Measurements from ENCODE around the gene LRRC7. TPM values are rescaled to one million over a fixed set of nuclear protein-coding genes. Genes with fewer than 3 reads are reported as not detected.
A peak's percentile ranks its signal among the peaks of the same experiment; 100 is the strongest.

Gene LRRC7
- total and polyA plus RNA-seq, 2 donors (not counting 1 experiment from before 2014, with no cell fraction given), result 0.03 TPM; not detected in 1

DNA sequence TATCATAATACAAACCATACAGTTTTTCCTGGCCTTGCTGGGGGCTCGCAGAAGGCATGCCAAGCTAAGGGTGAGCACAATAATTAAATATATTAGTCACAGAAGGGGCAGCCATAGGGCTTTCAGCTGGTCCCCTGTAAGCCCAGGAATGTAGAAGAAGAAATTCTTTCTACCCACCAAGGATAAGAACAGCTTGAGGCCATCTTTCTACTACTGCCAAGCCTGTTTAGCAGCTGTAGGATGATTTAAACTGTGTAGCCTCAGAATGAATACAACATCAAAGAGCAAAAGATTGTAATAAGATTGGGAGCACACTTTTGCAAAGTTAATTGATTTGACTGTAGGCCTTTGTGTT lies 171.5 kb downstream of the LRRC7 start:
- H3K9ac ChIP-seq (ENCODE audit: insufficient read depth, low read length), result no peak overlapping the region
- H3K36me3 ChIP-seq (ENCODE audit: control insufficient read depth, insufficient read depth, low read length), result no peaks in the 10 kb centered on the region
- no peaks in the 10 kb centered on the region for H3K4me1 ChIP-seq (ENCODE audit: control insufficient read depth, extremely low read depth, insufficient read depth, low read length)
- H3K4me2 ChIP-seq (ENCODE audit: extremely low read depth, insufficient read depth, low read length), result no peak overlapping the region
- peak in 1 of 2 donors; percentile 31 for DNase-seq (ENCODE audit: low read depth in 2 of 2)
- TF ChIP-seq, protein P1, sequence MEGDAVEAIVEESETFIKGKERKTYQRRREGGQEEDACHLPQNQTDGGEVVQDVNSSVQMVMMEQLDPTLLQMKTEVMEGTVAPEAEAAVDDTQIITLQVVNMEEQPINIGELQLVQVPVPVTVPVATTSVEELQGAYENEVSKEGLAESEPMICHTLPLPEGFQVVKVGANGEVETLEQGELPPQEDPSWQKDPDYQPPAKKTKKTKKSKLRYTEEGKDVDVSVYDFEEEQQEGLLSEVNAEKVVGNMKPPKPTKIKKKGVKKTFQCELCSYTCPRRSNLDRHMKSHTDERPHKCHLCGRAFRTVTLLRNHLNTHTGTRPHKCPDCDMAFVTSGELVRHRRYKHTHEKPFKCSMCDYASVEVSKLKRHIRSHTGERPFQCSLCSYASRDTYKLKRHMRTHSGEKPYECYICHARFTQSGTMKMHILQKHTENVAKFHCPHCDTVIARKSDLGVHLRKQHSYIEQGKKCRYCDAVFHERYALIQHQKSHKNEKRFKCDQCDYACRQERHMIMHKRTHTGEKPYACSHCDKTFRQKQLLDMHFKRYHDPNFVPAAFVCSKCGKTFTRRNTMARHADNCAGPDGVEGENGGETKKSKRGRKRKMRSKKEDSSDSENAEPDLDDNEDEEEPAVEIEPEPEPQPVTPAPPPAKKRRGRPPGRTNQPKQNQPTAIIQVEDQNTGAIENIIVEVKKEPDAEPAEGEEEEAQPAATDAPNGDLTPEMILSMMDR (conservative IDR thresholded peaks at IDR 0.05 in 1 of 2, IDR thresholded peaks at IDR 0.05 in 1 of 2; ENCODE audit: low read depth in 1 of 2, low read length in 2 of 2), result no peak
- TF ChIP-seq EZH2 (IDR thresholded peaks at IDR 0.05; ENCODE audit: low read length, missing control alignments), result no peak
- H4K20me1 ChIP-seq (ENCODE audit: control insufficient read depth, extremely low read depth, insufficient read depth, low read length), result no peaks in the 10 kb centered on the region
- H3K9me3 ChIP-seq (ENCODE audit: control insufficient read depth, insufficient read depth, low read depth, low read length), result no peaks in the 10 kb centered on the region
- no peaks in the 10 kb centered on the region for H3K27me3 ChIP-seq (ENCODE audit: control insufficient read depth, insufficient read depth, low read length)
- H3K79me2 ChIP-seq (ENCODE audit: control insufficient read depth, insufficient read depth, low read length), result no peaks in the 10 kb centered on the region
- H2AFZ ChIP-seq (ENCODE audit: low read length), result no peak overlapping the region
- H3K4me3 ChIP-seq (replicated peaks in 1 of 4; ENCODE audit: control extremely low read depth in 1 of 4, insufficient read depth in 1 of 4, low read depth in 3 of 4, low read length in 4 of 4), result no peak overlapping the region
- no peak overlapping the region for H3K27ac ChIP-seq (ENCODE audit: insufficient read depth, low read length)

DNA sequence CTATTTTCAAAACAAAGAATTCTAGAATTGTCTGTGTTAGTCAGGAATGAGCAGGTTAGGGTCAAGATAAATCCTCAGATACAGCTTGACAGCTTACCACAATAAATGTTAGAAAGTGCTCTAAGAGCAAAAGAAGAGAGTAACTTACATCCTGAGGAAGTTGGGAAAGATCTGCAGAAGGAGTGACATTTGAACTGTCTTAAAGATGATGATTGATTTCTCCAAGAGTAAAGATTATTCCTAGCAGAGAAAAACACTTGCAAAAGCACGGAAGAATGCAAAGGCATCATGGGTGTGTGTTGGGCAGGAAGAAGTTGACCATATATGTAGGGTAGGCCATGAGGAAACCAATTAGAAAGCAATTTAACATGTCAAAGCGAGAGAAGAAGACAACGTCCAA lies 175.4 kb downstream of the LRRC7 start:
- Histone ChIP-seq H3K36me3 (ENCODE audit: control insufficient read depth, insufficient read depth, low read length) (no peaks in the 10 kb centered on the region), H3K4me3 (replicated peaks in 1 of 4; ENCODE audit: control extremely low read depth in 1 of 4, insufficient read depth in 1 of 4, low read depth in 3 of 4, low read length in 4 of 4) (no peak overlapping the region), H3K27ac (ENCODE audit: insufficient read depth, low read length) (no peak overlapping the region), H3K79me2 (ENCODE audit: control insufficient read depth, insufficient read depth, low read length) (no peaks in the 10 kb centered on the region), H3K27me3 (ENCODE audit: control insufficient read depth, insufficient read depth, low read length) (no peaks in the 10 kb centered on the region), H3K9me3 (ENCODE audit: control insufficient read depth, insufficient read depth, low read depth, low read length) (no peaks in the 10 kb centered on the region), H3K4me2 (ENCODE audit: extremely low read depth, insufficient read depth, low read length) (no peak overlapping the region), H4K20me1 (ENCODE audit: control insufficient read depth, extremely low read depth, insufficient read depth, low read length) (no peaks in the 10 kb centered on the region), H3K4me1 (ENCODE audit: control insufficient read depth, extremely low read depth, insufficient read depth, low read length) (no peaks in the 10 kb centered on the region), H3K9ac (ENCODE audit: insufficient read depth, low read length) (no peak overlapping the region), H2AFZ (ENCODE audit: low read length) (no peak overlapping the region)
- no peak for DNase-seq (ENCODE audit: low read depth in 2 of 2)
- TF ChIP-seq EZH2 (IDR thresholded peaks at IDR 0.05; ENCODE audit: low read length, missing control alignments), result no peak
- TF ChIP-seq, protein P1 (conservative IDR thresholded peaks at IDR 0.05 in 1 of 2, IDR thresholded peaks at IDR 0.05 in 1 of 2; ENCODE audit: low read depth in 1 of 2, low read length in 2 of 2), result no peak

DNA sequence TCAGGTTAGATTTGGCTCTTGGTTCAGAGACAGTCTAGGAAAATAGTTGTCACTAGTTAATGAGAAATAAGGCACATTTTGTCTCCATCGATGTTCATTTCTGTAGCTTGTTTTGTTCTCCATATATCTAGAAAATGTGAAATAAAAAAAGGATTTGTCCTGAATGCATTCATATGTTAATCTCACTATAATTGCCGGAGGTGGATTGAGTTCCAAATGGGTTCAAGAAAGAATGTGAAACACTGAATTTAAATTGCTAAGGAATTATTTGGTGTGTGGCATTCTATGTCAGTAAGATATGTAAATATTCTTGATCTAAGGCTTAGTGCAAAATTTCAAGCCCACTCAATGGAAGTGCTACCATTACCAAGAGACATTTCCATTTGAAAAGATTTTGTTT lies 176.7 kb downstream of the LRRC7 start:
- Histone ChIP-seq H3K4me3 (replicated peaks in 1 of 4; ENCODE audit: control extremely low read depth in 1 of 4, insufficient read depth in 1 of 4, low read depth in 3 of 4, low read length in 4 of 4) (no peak overlapping the region), H3K27me3 (ENCODE audit: control insufficient read depth, insufficient read depth, low read length) (no peaks in the 10 kb centered on the region), H3K79me2 (ENCODE audit: control insufficient read depth, insufficient read depth, low read length) (no peaks in the 10 kb centered on the region), H3K4me1 (ENCODE audit: control insufficient read depth, extremely low read depth, insufficient read depth, low read length) (no peaks in the 10 kb centered on the region), H4K20me1 (ENCODE audit: control insufficient read depth, extremely low read depth, insufficient read depth, low read length) (no peaks in the 10 kb centered on the region), H3K9me3 (ENCODE audit: control insufficient read depth, insufficient read depth, low read depth, low read length) (no peaks in the 10 kb centered on the region), H3K36me3 (ENCODE audit: control insufficient read depth, insufficient read depth, low read length) (no peaks in the 10 kb centered on the region), H3K27ac (ENCODE audit: insufficient read depth, low read length) (no peak overlapping the region), H2AFZ (ENCODE audit: low read length) (no peak overlapping the region), H3K9ac (ENCODE audit: insufficient read depth, low read length) (no peak overlapping the region), H3K4me2 (ENCODE audit: extremely low read depth, insufficient read depth, low read length) (no peak overlapping the region)
- no peak for DNase-seq (ENCODE audit: low read depth in 2 of 2)
- no peak for TF ChIP-seq EZH2 (IDR thresholded peaks at IDR 0.05; ENCODE audit: low read length, missing control alignments)
- TF ChIP-seq, protein P1 (conservative IDR thresholded peaks at IDR 0.05 in 1 of 2, IDR thresholded peaks at IDR 0.05 in 1 of 2; ENCODE audit: low read depth in 1 of 2, low read length in 2 of 2), result no peak

Measured in fibroblast of lung (primary cell).